Activated T-cell treated with anti-CD3 and anti-CD28 coated beads, Interleukin-2, amount 50 U/mL, for 72 hours (primary cell): ENCODE data around the gene C6orf47. TPM values are rescaled to one million over a fixed set of nuclear protein-coding genes. Genes with fewer than 3 reads are reported as not detected.

ENCODE experiments used
- ATAC-seq, 2 donors: fragments of 150-1000 bp; cut with Tn5 transposase; replicated peaks in 1 of 2; 2 replicates each; pipeline ENCODE4 v1.10.0; 2021; ENCODE audit warnings: moderate library complexity in 2 of 2, mild to moderate bottlenecking in 1 of 2
- DNase-seq, 2 donors: peaks; one replicate each; pipeline ENCODE4 v3.0.0; 2021 to 2022; ENCODE audit warnings: mixed read lengths in 1 of 2
- H3K27ac Mint-ChIP-seq: one replicate; pipeline ENCODE4 v1.8.0; 2022; ENCODE audit warnings: mild to moderate bottlenecking, moderate library complexity, mixed read lengths
- H3K27me3 Mint-ChIP-seq: one replicate; pipeline ENCODE4 v1.8.0; 2022; ENCODE audit warnings: low read depth, mixed read lengths
- H3K36me3 Mint-ChIP-seq, 2 donors: one replicate each; pipeline ENCODE4 v1.8.0; 2022; ENCODE audit warnings: mixed read lengths in 2 of 2, mild to moderate bottlenecking in 1 of 2; ENCODE audit not compliant: insufficient read depth in 2 of 2
- H3K4me1 Mint-ChIP-seq: one replicate; pipeline ENCODE4 v1.8.0; 2022; ENCODE audit warnings: low read depth, mixed read lengths
- H3K4me3 Mint-ChIP-seq, 2 donors: one replicate each; pipeline ENCODE4 v1.8.0; 2022; ENCODE audit warnings: mild to moderate bottlenecking in 2 of 2, mixed read lengths in 2 of 2, moderate library complexity in 2 of 2
- H3K9me3 Mint-ChIP-seq, 2 donors: one replicate each; pipeline ENCODE4 v1.8.0; 2022; ENCODE audit warnings: mixed read lengths in 2 of 2
- total RNA-seq, 2 donors: library from RNA; stranded (reverse); gene quantifications; one replicate each; pipeline ENCODE4 v1.2.3, GENCODE V29; 2022

C6orf47 gene
- total RNA-seq, 2 donors from 2014 or later = 21.1 to 22.5 TPM

- Mint-ChIP-seq H3K27ac (no peak overlapping the region), H3K4me1 (peaks cover 17% of the 10 kb centered on the region), H3K27me3 (no peaks in the 10 kb centered on the region), H3K4me3 (no peak overlapping the region), H3K9me3 (no peaks in the 10 kb centered on the region), H3K36me3 (peaks cover 5% of the 10 kb centered on the region in 2 donors)
- DNase-seq (no peak), ATAC-seq (no peak)
These were observed 32.3 kb upstream of the C6orf47 start for GRCh38 chr6:31692886-31693285.

GRCh38 chr6:31692353-31692752, 31.8 kb upstream of the C6orf47 start:
- H3K9me3 Mint-ChIP-seq = no peaks in the 10 kb centered on the region
- no peak overlapping the region for H3K4me3 Mint-ChIP-seq
- no peak overlapping the region for H3K27ac Mint-ChIP-seq
- H3K36me3 Mint-ChIP-seq = peaks cover 2 to 5% of the 10 kb centered on the region in 2 donors
- H3K4me1 Mint-ChIP-seq = peaks cover 12% of the 10 kb centered on the region
- no peaks in the 10 kb centered on the region for H3K27me3 Mint-ChIP-seq
- ATAC-seq (no peak), DNase-seq (no peak)

GRCh38 chr6:31691564-31692108, 31.1 kb upstream of the C6orf47 start:
- peaks cover 10% of the 10 kb centered on the region for H3K4me1 Mint-ChIP-seq
- H3K27ac Mint-ChIP-seq = no peak overlapping the region
- H3K27me3 Mint-ChIP-seq = no peaks in the 10 kb centered on the region
- H3K9me3 Mint-ChIP-seq = no peaks in the 10 kb centered on the region
- no peak for DNase-seq
- no peak overlapping the region for H3K4me3 Mint-ChIP-seq
- H3K36me3 Mint-ChIP-seq = peaks cover 2 to 5% of the 10 kb centered on the region in 2 donors
- ATAC-seq = no peak

GRCh38 chr6:31691078-31691463, 30.5 kb upstream of the C6orf47 start:
- DNase-seq (no peak), ATAC-seq (no peak)
- H3K27me3 Mint-ChIP-seq = no peaks in the 10 kb centered on the region
- peaks cover 10% of the 10 kb centered on the region for H3K4me1 Mint-ChIP-seq
- no peaks in the 10 kb centered on the region for H3K9me3 Mint-ChIP-seq
- no peak overlapping the region for H3K4me3 Mint-ChIP-seq
- H3K36me3 Mint-ChIP-seq = peaks cover 0 to 6% of the 10 kb centered on the region in 2 donors
- no peak overlapping the region for H3K27ac Mint-ChIP-seq

- H3K4me1 Mint-ChIP-seq = peaks cover 10% of the 10 kb centered on the region
- no peak for ATAC-seq
- peak overlapping the region; percentile 29 for H3K27ac Mint-ChIP-seq
- H3K36me3 Mint-ChIP-seq = peaks cover 0 to 8% of the 10 kb centered on the region in 2 donors
- H3K9me3 Mint-ChIP-seq = no peaks in the 10 kb centered on the region
- H3K27me3 Mint-ChIP-seq = no peaks in the 10 kb centered on the region
- H3K4me3 Mint-ChIP-seq = no peak overlapping the region
- no peak for DNase-seq
These were observed 29.9 kb upstream of the C6orf47 start for GRCh38 chr6:31690231-31691077.

- H3K36me3 Mint-ChIP-seq = peaks cover 0 to 8% of the 10 kb centered on the region in 2 donors
- peak overlapping the region; percentile 29 for H3K27ac Mint-ChIP-seq
- no peaks in the 10 kb centered on the region for H3K27me3 Mint-ChIP-seq
- peaks cover 10% of the 10 kb centered on the region for H3K4me1 Mint-ChIP-seq
- ATAC-seq = no peak
- no peaks in the 10 kb centered on the region for H3K9me3 Mint-ChIP-seq
- no peak overlapping the region for H3K4me3 Mint-ChIP-seq
- peak in 1 of 2 donors; percentile 18 for DNase-seq
These were observed 28.9 kb upstream of the C6orf47 start for GRCh38 chr6:31689249-31690110.

GRCh38 chr6:31687860-31688693, 27.5 kb upstream of the C6orf47 start:
- Mint-ChIP-seq H3K27ac (no peak overlapping the region), H3K36me3 (peaks cover 0 to 10% of the 10 kb centered on the region in 2 donors)

GRCh38 chr6:31687321-31687720, 26.7 kb upstream of the C6orf47 start:
- no peaks in the 10 kb centered on the region for H3K9me3 Mint-ChIP-seq
- DNase-seq (no peak), ATAC-seq (no peak)
- peaks cover 10% of the 10 kb centered on the region for H3K4me1 Mint-ChIP-seq
- no peak overlapping the region for H3K4me3 Mint-ChIP-seq
- no peaks in the 10 kb centered on the region for H3K27me3 Mint-ChIP-seq
- no peak overlapping the region for H3K27ac Mint-ChIP-seq
- H3K36me3 Mint-ChIP-seq = peaks cover 0 to 10% of the 10 kb centered on the region in 2 donors

More at GRCh38 chr6:31687860-31688693, 27.5 kb upstream of the C6orf47 start:
- Mint-ChIP-seq H3K27me3 (no peaks in the 10 kb centered on the region), H3K4me1 (peaks cover 10% of the 10 kb centered on the region), H3K9me3 (no peaks in the 10 kb centered on the region), H3K4me3 (no peak overlapping the region)
- DNase-seq (no peak), ATAC-seq (no peak)

- H3K36me3 Mint-ChIP-seq = peaks cover 0 to 10% of the 10 kb centered on the region in 2 donors
- H3K27me3 Mint-ChIP-seq = no peaks in the 10 kb centered on the region
- H3K27ac Mint-ChIP-seq = peak overlapping the region; percentile 6
- ATAC-seq (no peak), DNase-seq (no peak)
- no peaks in the 10 kb centered on the region for H3K9me3 Mint-ChIP-seq
- H3K4me1 Mint-ChIP-seq = peaks cover 18% of the 10 kb centered on the region
- H3K4me3 Mint-ChIP-seq = no peak overlapping the region
These were observed 25.9 kb upstream of the C6orf47 start for GRCh38 chr6:31686483-31686882.

GRCh38 chr6:31683591-31683990, 23.0 kb upstream of the C6orf47 start:
- ATAC-seq (no peak), DNase-seq (no peak)
- no peaks in the 10 kb centered on the region for H3K27me3 Mint-ChIP-seq
- no peak overlapping the region for H3K27ac Mint-ChIP-seq
- no peaks in the 10 kb centered on the region for H3K9me3 Mint-ChIP-seq
- H3K36me3 Mint-ChIP-seq = peaks cover 0 to 8% of the 10 kb centered on the region in 2 donors
- no peak overlapping the region for H3K4me3 Mint-ChIP-seq
- peaks cover 23% of the 10 kb centered on the region for H3K4me1 Mint-ChIP-seq

GRCh38 chr6:31681135-31681671, 20.6 kb upstream of the C6orf47 start:
- ATAC-seq (peak; percentile 73 to 74), DNase-seq (peak; percentile 59 to 65)
- Mint-ChIP-seq H3K27me3 (no peaks in the 10 kb centered on the region), H3K4me1 (peaks cover 23% of the 10 kb centered on the region), H3K9me3 (no peaks in the 10 kb centered on the region), H3K4me3 (peak overlapping the region; percentile 83 to 91), H3K27ac (no peak overlapping the region), H3K36me3 (peaks cover 0 to 6% of the 10 kb centered on the region in 2 donors)
